ENCODE data around the gene ZCWPW2.

GRCh38 chr3:28476194-28476593 is 127.7 kb downstream of the ZCWPW2 start:
- TF ChIP-seq CTCF (IDR thresholded peaks at IDR 0.05) = peak in 2 of 3 experiments; percentile 27 to 43
- TF ChIP-seq POLR2A (IDR thresholded peaks at IDR 0.05) = no peak
